ENCODE results near the gene IL21R. TPM values are rescaled to one million over a fixed set of nuclear protein-coding genes. Genes with fewer than 3 reads are reported as not detected.

Gene IL21R
- total RNA-seq, 4 donors from 2014 or later, result 0.20 to 1.1 (median 0.27) TPM; not detected in 1

GRCh38 chr16:27475561-27475960 lies 73.6 kb downstream of the IL21R start:
- Histone ChIP-seq H3K27me3 (no peaks in the 10 kb centered on the region), H3K9me3 (no peaks in the 10 kb centered on the region), H3K36me3 (peaks cover 0 to 62% (median 22%) of the 10 kb centered on the region in 4 donors), H3K4me1 (no peaks in the 10 kb centered on the region), H3K27ac (no peak overlapping the region), H3K4me3 (no peak overlapping the region)
- 90 to 91% methylated on average over 7 to 9 of the region's 9 CpGs for WGBS, 2 donors (ENCODE audit: low coverage in 1 of 2)
- in situ Hi-C loops (cut with MboI; ENCODE audit: low pct_ligation_motif_present in 1 of 4, low pct_unique_long_range_greater_than_20kb in 1 of 4, low sequenced_read_pairs in 3 of 4) (no loop called here), intact Hi-C loops (cut with DNase I; ENCODE audit: low total_unique reads) (no loop called here)
- no peak for TF ChIP-seq POLR2AphosphoS5 (IDR thresholded peaks at IDR 0.05)
- no peak for TF ChIP-seq EP300 (IDR thresholded peaks at IDR 0.05; ENCODE audit: low read depth)
- no peak for TF ChIP-seq POLR2A (IDR thresholded peaks at IDR 0.05)
- TF ChIP-seq CTCF (IDR thresholded peaks at IDR 0.05), result no peak
- DNase-seq, result no peak

- no peaks in the 10 kb centered on the region for H3K4me1 ChIP-seq
- no peaks in the 10 kb centered on the region for H3K27me3 ChIP-seq
- 94 to 95% methylated on average over 9 of the region's 9 CpGs for WGBS, 2 donors (ENCODE audit: low coverage in 1 of 2)
- H3K4me3 ChIP-seq, result no peak overlapping the region
- H3K27ac ChIP-seq, result no peak overlapping the region
- peaks cover 0 to 64% (median 22%) of the 10 kb centered on the region in 4 donors for H3K36me3 ChIP-seq
- in situ Hi-C loops (cut with MboI; ENCODE audit: low pct_ligation_motif_present in 1 of 4, low pct_unique_long_range_greater_than_20kb in 1 of 4, low sequenced_read_pairs in 3 of 4), result no loop called here
- no peak for DNase-seq
- H3K9me3 ChIP-seq, result no peaks in the 10 kb centered on the region
- intact Hi-C loops (cut with DNase I; ENCODE audit: low total_unique reads), result no loop called here
- TF ChIP-seq POLR2AphosphoS5 (IDR thresholded peaks at IDR 0.05) (no peak), CTCF (IDR thresholded peaks at IDR 0.05) (no peak), EP300 (IDR thresholded peaks at IDR 0.05; ENCODE audit: low read depth) (no peak), POLR2A (IDR thresholded peaks at IDR 0.05) (no peak)
Measured at GRCh38 chr16:27476240-27476639, 74.3 kb downstream of the IL21R start.

- no peaks in the 10 kb centered on the region for H3K27me3 ChIP-seq
- WGBS, 2 donors (ENCODE audit: low coverage in 1 of 2), result 95 to 100% methylated on average over 1 to 7 of the region's 7 CpGs
- H3K4me3 ChIP-seq, result no peak overlapping the region
- no peak for TF ChIP-seq CTCF (IDR thresholded peaks at IDR 0.05)
- TF ChIP-seq POLR2A (IDR thresholded peaks at IDR 0.05), result no peak
- TF ChIP-seq POLR2AphosphoS5 (IDR thresholded peaks at IDR 0.05), result no peak
- no peak for TF ChIP-seq EP300 (IDR thresholded peaks at IDR 0.05; ENCODE audit: low read depth)
- H3K36me3 ChIP-seq, result peaks cover 0 to 83% (median 36%) of the 10 kb centered on the region in 4 donors
- no peak overlapping the region for H3K27ac ChIP-seq
- no peaks in the 10 kb centered on the region for H3K4me1 ChIP-seq
- DNase-seq, result no peak
- in situ Hi-C loops (cut with MboI; ENCODE audit: low pct_ligation_motif_present in 1 of 4, low pct_unique_long_range_greater_than_20kb in 1 of 4, low sequenced_read_pairs in 3 of 4) (no loop called here), intact Hi-C loops (cut with DNase I; ENCODE audit: low total_unique reads) (no loop called here)
- H3K9me3 ChIP-seq, result no peaks in the 10 kb centered on the region
Measured at GRCh38 chr16:27480761-27481160, 78.8 kb downstream of the IL21R start.

- Histone ChIP-seq H3K9me3 (no peaks in the 10 kb centered on the region), H3K4me1 (no peaks in the 10 kb centered on the region), H3K27ac (no peak overlapping the region), H3K27me3 (no peaks in the 10 kb centered on the region), H3K36me3 (peaks cover 0 to 83% (median 35%) of the 10 kb centered on the region in 4 donors), H3K4me3 (no peak overlapping the region)
- no peak for TF ChIP-seq POLR2AphosphoS5 (IDR thresholded peaks at IDR 0.05)
- no peak for TF ChIP-seq EP300 (IDR thresholded peaks at IDR 0.05; ENCODE audit: low read depth)
- no peak for TF ChIP-seq CTCF (IDR thresholded peaks at IDR 0.05)
- no peak for TF ChIP-seq POLR2A (IDR thresholded peaks at IDR 0.05)
- in situ Hi-C loops (cut with MboI; ENCODE audit: low pct_ligation_motif_present in 1 of 4, low pct_unique_long_range_greater_than_20kb in 1 of 4, low sequenced_read_pairs in 3 of 4), result no loop called here
- 76 to 92% methylated on average over 5 to 15 of the region's 15 CpGs for WGBS, 2 donors (ENCODE audit: low coverage in 1 of 2)
- no peak for DNase-seq
- intact Hi-C loops (cut with DNase I; ENCODE audit: low total_unique reads), result no loop called here
Measured at GRCh38 chr16:27481282-27481934, 79.4 kb downstream of the IL21R start.
